Mesenteric fat pad (tissue), 1 donor: ENCODE measurements around the gene IFT80. TPM values are rescaled to one million over a fixed set of nuclear protein-coding genes. Genes with fewer than 3 reads are reported as not detected.

ENCODE experiments used
- DNase-seq: peaks from one replicate; pipeline ENCODE4 v3.0.0-alpha.2; 2020; ENCODE audit warnings: low spot score
- microRNA-seq: library from miRNA; unstranded; fragments of <30 nt; microRNA quantifications from one replicate; pipeline ENCODE4 v1.2.0, GENCODE V29; 2020; ENCODE audit warnings: borderline number of aligned reads
- total RNA-seq: library from RNA; stranded (reverse); fragmentation: NEBNext Ultra II Directional; extraction: Animal tissue kit (Norgen Biotek cat#: 25700); gene quantifications from one replicate; pipeline ENCODE4 v1.2.1, GENCODE V29; 2021
- donor health status: DM: yes; HTN: yes; CAD: no.

The IFT80 gene
- total RNA-seq, 1 donor from 2014 or later = 11.1 TPM

- no peak for DNase-seq
These were observed 188.2 kb downstream of the IFT80 start for GRCh38 chr3:160210799-160211221.

GRCh38 chr3:160210341-160210740 is 188.7 kb downstream of the IFT80 start:
- no peak for DNase-seq

Small RNA genes within 50 kb of the gene (microRNA-seq; reads per million reads assigned to microRNA genes)
- gene MIR15B = 384 reads per million, percentile 70 among the genes with 10 or more reads in this experiment
- gene MIR16-2 = 890 reads per million, percentile 76 among the genes with 10 or more reads in this experiment

Other genes with a start within 250 kb of the IFT80 start
- gene C3orf80, start 173.8 kb downstream of the IFT80 start, total RNA-seq = 0.87 TPM
- gene SMC4, start 425 bp upstream of the IFT80 start, total RNA-seq = 12.2 TPM
- 0.48 TPM for gene TRIM59, start 50.6 kb upstream of the IFT80 start, total RNA-seq
- 64.3 TPM for gene KPNA4, start 166.3 kb upstream of the IFT80 start, total RNA-seq